Right renal pelvis (tissue), 4 donors: ENCODE data around the gene RUNX1. TPM values are rescaled to one million over a fixed set of nuclear protein-coding genes. Genes with fewer than 3 reads are reported as not detected.

ENCODE experiments used
- DNase-seq, 4 donors: peaks; one replicate each; pipeline ENCODE4 v3.0.0-alpha.2; 2013; ENCODE audit warnings: low read depth in 4 of 4, low spot score in 3 of 4, missing footprints in 1 of 4
- polyA plus RNA-seq, 4 donors: library from polyadenylated mRNA; unstranded; fragments of 120-200 nt; gene quantifications; one replicate each; pipeline ENCODE4 v1.2.1, GENCODE V29; 2013; ENCODE audit not compliant: insufficient read length in 4 of 4

RUNX1 gene
- polyA plus RNA-seq, 4 donors, result 2.2 to 3.6 (median 2.4) TPM

- no peak for DNase-seq
Observed at GRCh38 chr21:34886240-34887104, 162.6 kb downstream of the RUNX1 start.

GRCh38 chr21:34885626-34886239, 163.4 kb downstream of the RUNX1 start:
- DNase-seq, result no peak

- no peak for DNase-seq
Observed at GRCh38 chr21:34885125-34885524, 164.0 kb downstream of the RUNX1 start.

GRCh38 chr21:34884346-34884929, 164.7 kb downstream of the RUNX1 start:
- DNase-seq, result no peak

- DNase-seq, result no peak
Observed at GRCh38 chr21:34883491-34884271, 165.4 kb downstream of the RUNX1 start.

GRCh38 chr21:34882719-34883131, 166.4 kb downstream of the RUNX1 start:
- DNase-seq, result no peak

GRCh38 chr21:34881839-34882371, 167.2 kb downstream of the RUNX1 start:
- DNase-seq, result no peak

- DNase-seq, result no peak
Observed at GRCh38 chr21:34881421-34881820, 167.7 kb downstream of the RUNX1 start.

GRCh38 chr21:34880401-34880800, 168.7 kb downstream of the RUNX1 start:
- DNase-seq, result no peak

- DNase-seq, result no peak
Observed at GRCh38 chr21:34878940-34879339, 170.2 kb downstream of the RUNX1 start.

GRCh38 chr21:34878501-34878900, 170.6 kb downstream of the RUNX1 start:
- DNase-seq, result no peak

GRCh38 chr21:34877485-34878128, 171.5 kb downstream of the RUNX1 start:
- no peak for DNase-seq

GRCh38 chr21:34875830-34876229, 173.3 kb downstream of the RUNX1 start:
- DNase-seq, result no peak

GRCh38 chr21:34874684-34875513, 174.2 kb downstream of the RUNX1 start:
- no peak for DNase-seq

- DNase-seq, result no peak
Observed at GRCh38 chr21:34871026-34871908, 177.8 kb downstream of the RUNX1 start.

GRCh38 chr21:34870246-34870645, 178.9 kb downstream of the RUNX1 start:
- DNase-seq, result no peak

GRCh38 chr21:34869545-34869944, 179.6 kb downstream of the RUNX1 start:
- DNase-seq, result no peak

- no peak for DNase-seq
Observed at GRCh38 chr21:34867785-34868184, 181.3 kb downstream of the RUNX1 start.
